Stimulated activated CD4-positive, alpha-beta T cell treated with anti-CD3 and anti-CD28 coated beads, Interleukin-4, amount 100 ng/mL, for 24 hours (primary cell): Measurements from ENCODE around the gene TCEA2.

Experiments used
- DNase-seq: peaks from one replicate; pipeline ENCODE4 v3.0.0-alpha.2; 2020

Gene TCEA2

GRCh38 chr20:64062596-64063388 lies at the start of gene TCEA2:
Gene TCEA2, plus strand, starts transcription at chr20:64063198. Its CDS starts 115 bp downstream, at chr20:64063313.
- DNase-seq = peak; percentile 96

- no peak for DNase-seq
Measured at GRCh38 chr20:64015635-64016034, 47.4 kb upstream of the TCEA2 start.

GRCh38 chr20:64021124-64021975 lies 41.6 kb upstream of the TCEA2 start:
- DNase-seq = no peak

- no peak for DNase-seq
Measured at GRCh38 chr20:64022671-64023360, 40.2 kb upstream of the TCEA2 start.

GRCh38 chr20:64023361-64024140 lies 39.4 kb upstream of the TCEA2 start:
- DNase-seq = no peak

GRCh38 chr20:64024141-64024990 lies 38.6 kb upstream of the TCEA2 start:
- no peak for DNase-seq

GRCh38 chr20:64025101-64025825 lies 37.7 kb upstream of the TCEA2 start:
- no peak for DNase-seq

- no peak for DNase-seq
Measured at GRCh38 chr20:64025826-64026412, 37.1 kb upstream of the TCEA2 start.

- no peak for DNase-seq
Measured at GRCh38 chr20:64027981-64028685, 34.9 kb upstream of the TCEA2 start.

GRCh38 chr20:64029293-64030117 lies 33.5 kb upstream of the TCEA2 start:
- no peak for DNase-seq

GRCh38 chr20:64030371-64031134 lies 32.4 kb upstream of the TCEA2 start:
- DNase-seq = no peak

- DNase-seq = no peak
Measured at GRCh38 chr20:64031822-64032314, 31.1 kb upstream of the TCEA2 start.

- DNase-seq = no peak
Measured at GRCh38 chr20:64032706-64033624, 30.0 kb upstream of the TCEA2 start.

GRCh38 chr20:64033981-64034493 lies 29.0 kb upstream of the TCEA2 start:
- no peak for DNase-seq

- DNase-seq = peak; percentile 46
Measured at GRCh38 chr20:64035066-64035932, 27.7 kb upstream of the TCEA2 start.
